ENCODE measurements around the gene NRG3.
"Not testable (repeated sequence)": the region's sequence is repeated elsewhere in the genome, so short reads cannot be mapped to it uniquely, and the experiment has no call there.

NRG3 gene

DNA sequence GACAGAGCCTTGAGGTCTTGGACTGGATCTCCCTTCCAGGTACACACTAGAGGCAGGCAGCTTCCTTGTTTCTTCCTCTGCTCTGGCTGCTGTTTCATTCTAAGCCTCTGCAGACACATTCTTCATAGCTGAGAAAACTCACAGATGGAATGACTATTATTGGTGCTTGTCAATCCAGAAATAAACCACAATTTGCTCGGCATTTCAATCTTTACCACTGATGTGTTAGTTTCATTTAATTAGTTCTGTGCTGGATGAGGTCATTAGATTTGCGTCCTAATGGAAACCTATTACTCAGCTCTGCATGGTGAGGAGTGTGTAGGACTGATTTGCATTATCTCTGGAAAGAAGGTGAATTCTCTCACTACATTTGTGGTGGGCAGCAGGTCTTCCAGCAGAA, 392.5 kb downstream of the NRG3 start:
- DNase-seq (ENCODE audit: extremely low read depth in 1 of 2, low read depth in 1 of 2), result no peak

DNA sequence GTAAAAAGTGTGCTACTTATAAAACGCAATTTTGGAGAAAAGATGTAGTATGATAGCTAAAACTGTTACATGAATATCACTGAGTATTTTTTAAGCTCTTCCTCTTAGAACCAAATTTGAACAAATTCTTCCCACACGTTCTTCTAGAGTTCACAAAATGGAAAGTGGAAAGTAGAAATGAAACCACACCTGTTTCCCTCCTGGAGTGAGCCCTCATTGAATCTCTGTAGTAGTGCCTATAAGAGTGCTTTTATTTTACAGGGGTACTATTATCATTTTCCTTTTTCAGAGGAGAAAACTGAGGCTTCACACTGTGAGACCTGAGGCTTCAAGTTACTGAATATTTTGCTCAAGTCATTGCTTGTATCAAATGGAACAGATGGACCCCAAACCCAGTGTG, 393.0 kb downstream of the NRG3 start:
- DNase-seq (ENCODE audit: extremely low read depth in 1 of 2, low read depth in 1 of 2), result no peak

DNA sequence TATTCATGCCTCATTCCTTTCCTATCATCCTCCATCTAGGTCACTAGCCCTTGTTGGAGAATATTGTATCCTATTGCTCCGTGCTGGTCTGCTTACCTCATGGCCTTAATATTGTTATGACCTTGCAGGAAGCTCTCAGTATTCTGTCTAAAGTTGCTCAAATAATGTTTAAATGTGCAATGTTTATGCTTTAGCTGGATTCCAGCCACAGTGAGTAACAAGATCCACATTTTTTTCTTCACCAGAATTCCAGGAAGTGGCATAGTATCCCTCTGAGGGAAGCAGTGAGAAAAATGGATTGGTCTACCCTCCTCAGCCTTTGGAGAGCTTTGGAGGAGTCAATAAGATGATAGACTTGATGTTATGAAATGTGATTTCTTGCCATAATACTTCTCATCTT, 402.6 kb downstream of the NRG3 start:
- no peak for DNase-seq (ENCODE audit: extremely low read depth in 1 of 2, low read depth in 1 of 2)

DNA sequence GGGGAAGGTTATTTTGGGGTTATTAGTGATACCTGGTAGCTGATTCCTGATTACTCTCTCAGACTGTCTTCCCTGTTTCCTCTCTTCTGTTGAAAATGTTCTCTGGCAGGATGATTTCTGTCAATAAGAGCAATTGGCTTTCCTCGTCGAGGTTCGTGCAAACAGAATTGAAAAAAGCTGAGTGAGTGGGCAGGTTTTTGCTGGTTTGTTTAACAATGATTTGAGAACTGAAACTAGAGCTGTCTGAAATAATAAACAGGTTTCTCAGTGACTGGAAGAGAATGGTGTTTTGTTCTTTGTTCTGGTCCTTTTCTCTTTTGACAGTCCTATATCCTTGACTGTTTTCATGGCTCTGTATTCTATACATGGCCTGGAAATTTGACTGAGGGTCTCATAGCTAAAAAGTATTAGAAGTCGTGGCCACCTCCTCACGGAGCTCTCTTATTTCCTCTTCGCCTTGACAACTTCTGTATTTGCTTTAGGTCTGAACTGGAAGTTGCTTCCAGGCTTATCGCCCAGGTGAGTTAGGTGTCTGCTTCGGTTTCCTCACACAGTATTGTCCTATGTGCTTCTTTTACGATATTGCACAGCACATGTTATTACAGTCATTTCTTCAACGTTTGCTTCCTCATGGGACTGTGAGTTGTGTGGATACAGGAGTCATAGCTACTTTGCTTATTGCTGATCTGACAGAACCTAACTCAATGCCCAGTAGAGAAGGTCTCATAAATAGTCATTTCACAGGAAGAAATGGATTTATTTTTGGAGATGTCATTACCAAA, 403.6 kb downstream of the NRG3 start:
- DNase-seq (ENCODE audit: extremely low read depth in 1 of 2, low read depth in 1 of 2), result no peak

- DNase-seq (ENCODE audit: extremely low read depth in 1 of 2, low read depth in 1 of 2), result no peak
Observed at GRCh38 chr10:82282782-82283456, 407.9 kb downstream of the NRG3 start.

DNA sequence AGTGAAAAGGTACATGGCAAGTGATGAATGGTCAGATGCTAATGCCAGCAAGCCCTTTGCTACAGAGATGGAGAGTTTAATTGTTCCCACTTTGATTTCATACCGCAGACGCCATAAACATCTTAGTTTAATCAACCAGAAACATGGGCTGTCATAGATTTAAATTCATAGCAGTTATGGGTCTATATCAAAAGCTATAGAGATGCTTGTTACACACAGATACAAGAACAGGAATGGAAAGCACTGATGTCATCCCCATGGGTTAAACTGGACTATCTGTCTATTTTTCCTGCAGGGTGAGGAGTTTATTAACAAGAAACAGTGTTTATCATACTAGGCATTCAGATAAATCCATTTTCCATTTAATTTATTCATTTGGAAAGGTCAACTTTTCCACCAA, 409.2 kb downstream of the NRG3 start:
- DNase-seq (ENCODE audit: extremely low read depth in 1 of 2, low read depth in 1 of 2), result no peak

GRCh38 chr10:82288461-82288881, 413.5 kb downstream of the NRG3 start:
- DNase-seq (ENCODE audit: extremely low read depth in 1 of 2, low read depth in 1 of 2), result no peak

- no peak for DNase-seq (ENCODE audit: extremely low read depth in 1 of 2, low read depth in 1 of 2)
Observed at GRCh38 chr10:82289945-82290344, 415.0 kb downstream of the NRG3 start.

DNA sequence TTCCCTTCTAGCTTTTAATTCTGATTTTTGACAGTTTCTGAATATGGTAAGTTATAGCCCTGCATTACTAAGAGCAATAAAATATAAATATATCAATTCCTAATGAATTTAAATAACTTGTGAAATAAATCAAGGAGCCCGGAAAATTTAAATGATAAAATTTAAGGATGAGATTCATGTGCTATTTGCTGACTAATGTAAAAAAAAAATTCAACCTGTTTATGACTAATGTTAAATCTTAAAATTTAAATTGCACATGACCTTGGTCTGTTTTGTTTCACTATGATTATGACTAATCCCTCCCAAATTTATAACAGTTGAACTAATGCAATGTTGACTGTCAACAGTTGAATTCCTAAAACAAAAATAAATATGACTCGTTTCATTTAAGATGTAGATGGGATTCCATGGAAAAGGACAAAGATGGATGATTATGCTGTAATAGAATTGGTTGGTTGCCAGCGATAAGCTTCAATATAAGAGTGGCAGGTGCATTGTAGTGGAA, 419.9 kb downstream of the NRG3 start:
- no peak for DNase-seq (ENCODE audit: extremely low read depth in 1 of 2, low read depth in 1 of 2)

DNA sequence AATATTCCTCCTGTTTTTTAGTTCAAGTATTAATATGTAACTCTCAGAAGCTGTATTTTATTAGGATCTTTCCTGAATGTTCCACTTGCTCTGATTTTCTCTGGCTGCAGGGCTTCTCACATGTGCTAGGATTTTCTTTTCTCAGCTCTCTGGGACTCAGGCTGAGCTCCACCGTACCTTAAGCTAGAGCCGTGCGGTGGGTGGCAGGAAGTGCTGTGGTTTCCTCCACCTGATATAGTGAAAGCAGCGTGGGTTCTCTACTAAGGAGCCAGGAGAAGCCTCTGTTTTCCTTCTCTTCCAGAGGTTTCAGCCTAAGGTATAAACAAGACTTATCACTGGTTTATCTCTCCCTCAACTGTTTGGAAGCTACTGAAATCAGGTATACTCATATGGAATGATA, 433.6 kb downstream of the NRG3 start:
- no peak for DNase-seq (ENCODE audit: extremely low read depth in 1 of 2, low read depth in 1 of 2)

- DNase-seq (ENCODE audit: extremely low read depth in 1 of 2, low read depth in 1 of 2), result no peak
Observed at GRCh38 chr10:82310839-82311238, 435.8 kb downstream of the NRG3 start.

DNA sequence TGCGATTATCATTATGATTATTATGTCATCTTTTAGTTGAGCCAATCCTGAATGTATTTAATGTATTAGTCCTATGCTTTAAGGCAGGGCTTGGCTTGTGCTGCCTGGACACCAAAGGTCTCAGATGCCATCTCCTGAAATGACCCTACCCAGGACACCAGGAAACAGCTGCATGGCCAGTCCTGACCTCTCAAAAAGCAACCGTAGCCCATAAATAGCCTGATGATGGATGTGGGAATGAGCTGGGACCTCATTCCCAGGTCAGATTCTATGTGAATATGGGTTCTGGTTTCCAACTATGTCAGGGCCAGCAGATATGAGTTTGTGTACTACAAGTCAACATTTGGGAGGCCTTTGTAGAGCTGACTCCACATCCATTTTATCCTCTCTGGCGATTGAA, 438.4 kb downstream of the NRG3 start:
- DNase-seq (ENCODE audit: extremely low read depth in 1 of 2, low read depth in 1 of 2), result no peak

- DNase-seq (ENCODE audit: extremely low read depth in 1 of 2, low read depth in 1 of 2), result no peak
Observed at GRCh38 chr10:82318534-82318933, 443.5 kb downstream of the NRG3 start.

- DNase-seq (ENCODE audit: extremely low read depth in 1 of 2, low read depth in 1 of 2), result no peak
Observed at GRCh38 chr10:82319074-82319473, 444.1 kb downstream of the NRG3 start.

- DNase-seq (ENCODE audit: extremely low read depth in 1 of 2, low read depth in 1 of 2), result no peak
Observed at GRCh38 chr10:82319562-82319961, 444.6 kb downstream of the NRG3 start.

DNA sequence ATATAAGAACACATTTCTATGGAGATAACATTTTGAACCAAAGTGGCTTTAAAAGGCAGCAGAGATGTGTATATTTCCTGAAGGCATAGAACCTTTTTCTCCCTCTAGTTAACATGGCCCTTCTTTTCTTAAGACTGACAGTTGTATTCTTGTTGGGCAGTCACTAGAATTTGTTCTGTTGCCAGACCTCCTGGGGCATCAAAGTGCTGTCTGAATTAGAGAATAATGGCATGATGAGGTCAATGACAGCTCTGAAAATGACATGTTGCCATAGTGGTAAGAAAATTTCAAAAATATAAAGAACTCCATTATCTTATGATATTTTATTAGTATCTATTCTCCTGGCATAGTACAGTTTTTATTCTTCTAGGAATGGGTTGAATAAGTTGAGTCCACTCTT, 446.7 kb downstream of the NRG3 start:
- DNase-seq (ENCODE audit: extremely low read depth in 1 of 2, low read depth in 1 of 2), result no peak

GRCh38 chr10:82331716-82332115, 456.7 kb downstream of the NRG3 start:
- no peak for DNase-seq (ENCODE audit: extremely low read depth in 1 of 2, low read depth in 1 of 2)

GRCh38 chr10:82335831-82336230, 460.8 kb downstream of the NRG3 start:
- DNase-seq (ENCODE audit: extremely low read depth in 1 of 2, low read depth in 1 of 2), result no peak

DNA sequence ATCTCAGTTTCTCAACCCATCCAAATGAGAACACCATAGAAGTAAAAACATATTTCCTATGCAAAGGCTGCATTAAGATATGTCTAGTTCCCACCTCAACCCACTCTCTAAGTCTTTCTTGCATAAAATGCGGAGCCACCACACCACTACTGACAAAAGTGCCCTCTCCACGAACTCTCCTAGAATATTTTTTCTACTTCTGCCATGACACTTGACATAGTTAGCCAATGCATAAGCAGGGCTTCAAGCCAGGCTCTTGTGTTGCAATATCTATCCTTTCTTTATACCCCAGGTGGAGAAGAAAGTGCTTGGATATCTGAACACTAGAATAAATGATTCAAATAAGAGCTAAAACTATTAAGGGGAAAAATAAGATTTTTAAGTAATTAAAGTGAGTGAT, 465.2 kb downstream of the NRG3 start:
- no peak for DNase-seq (ENCODE audit: extremely low read depth in 1 of 2, low read depth in 1 of 2)

- not testable (repeated sequence) for DNase-seq (ENCODE audit: extremely low read depth in 1 of 2, low read depth in 1 of 2)
Observed at GRCh38 chr10:82349590-82349989, 474.6 kb downstream of the NRG3 start.

DNA sequence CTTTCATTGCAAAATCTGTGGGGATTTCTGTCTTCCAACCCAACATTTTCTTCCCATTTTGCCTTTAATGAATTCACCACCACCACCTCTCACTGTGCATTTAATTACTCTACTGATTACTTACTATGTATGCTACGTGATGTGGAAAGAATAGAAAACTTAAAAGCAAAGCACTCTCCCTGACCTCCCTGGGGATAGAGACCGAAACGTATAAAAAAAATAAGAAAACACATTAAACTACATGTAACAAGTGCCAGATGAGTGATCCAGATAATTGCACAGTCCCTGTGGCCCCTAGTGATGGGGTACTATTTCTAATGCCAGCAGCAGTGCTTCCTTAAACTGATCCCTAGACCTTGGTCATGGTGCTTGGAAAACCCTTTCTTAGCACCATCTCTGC, 478.4 kb downstream of the NRG3 start:
- DNase-seq (ENCODE audit: extremely low read depth in 1 of 2, low read depth in 1 of 2), result no peak

DNA sequence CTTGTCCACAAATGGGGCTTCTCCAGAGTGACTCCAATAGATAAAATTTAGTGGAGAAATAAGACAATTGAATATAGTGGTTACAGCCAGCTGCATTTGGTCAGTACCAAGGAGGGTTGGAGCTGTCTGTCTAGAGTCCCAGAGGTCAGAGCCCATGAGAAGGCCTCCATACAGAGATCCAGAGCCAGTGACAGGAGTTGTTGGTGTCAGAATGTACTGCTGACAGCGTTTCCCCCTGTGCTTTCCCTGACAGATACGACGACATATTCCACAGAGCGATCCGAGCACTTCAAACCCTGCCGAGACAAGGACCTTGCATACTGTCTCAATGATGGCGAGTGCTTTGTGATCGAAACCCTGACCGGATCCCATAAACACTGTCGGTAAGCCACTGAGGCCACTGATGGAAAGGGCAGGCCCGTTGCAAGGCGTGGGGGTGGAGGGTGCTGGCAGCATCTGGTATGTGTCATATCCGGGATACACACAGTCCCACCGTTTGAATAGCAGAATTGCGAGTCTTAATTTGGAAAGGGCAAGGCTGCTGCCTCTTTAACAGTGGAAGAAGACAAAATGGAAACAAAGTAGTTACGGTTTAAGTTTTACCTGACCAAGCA, 483.6 kb downstream of the NRG3 start:
- no peak for DNase-seq (ENCODE audit: extremely low read depth in 1 of 2, low read depth in 1 of 2)
